ENCODE data around the gene BEAN1. TPM values are rescaled to one million over a fixed set of nuclear protein-coding genes. Genes with fewer than 3 reads are reported as not detected.

BEAN1 gene
- total RNA-seq, 1 experiment from 2014 or later: not detected

DNA sequence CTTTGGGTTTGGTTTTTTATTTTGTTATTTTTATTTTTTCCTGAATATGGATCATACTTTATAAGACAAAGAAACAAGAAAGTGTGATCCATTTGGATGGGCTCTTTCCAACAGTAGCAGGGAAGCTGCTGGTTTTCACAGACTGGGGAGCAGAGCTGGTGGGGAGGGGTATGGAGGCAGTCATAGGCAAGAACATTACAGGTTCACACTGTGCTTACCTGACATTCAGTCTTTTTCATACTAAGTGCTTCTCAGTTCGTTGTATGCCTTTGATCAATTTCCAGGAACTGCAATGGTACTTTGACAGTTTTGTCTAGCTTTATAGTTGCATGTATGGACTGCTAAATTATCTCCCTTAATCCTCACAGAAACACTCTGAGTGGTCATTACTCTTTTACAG lies 27.7 kb downstream of the BEAN1 start (continued):
- TF ChIP-seq ZNF232 (CRISPR knock-in tag; IDR thresholded peaks at IDR 0.05) (no peak), EMX1 (CRISPR knock-in tag; IDR thresholded peaks at IDR 0.05) (no peak), ZNF317 (CRISPR knock-in tag; IDR thresholded peaks at IDR 0.05; ENCODE audit: borderline replicate concordance, low read depth) (no peak)
- TF ChIP-seq, protein P1, sequence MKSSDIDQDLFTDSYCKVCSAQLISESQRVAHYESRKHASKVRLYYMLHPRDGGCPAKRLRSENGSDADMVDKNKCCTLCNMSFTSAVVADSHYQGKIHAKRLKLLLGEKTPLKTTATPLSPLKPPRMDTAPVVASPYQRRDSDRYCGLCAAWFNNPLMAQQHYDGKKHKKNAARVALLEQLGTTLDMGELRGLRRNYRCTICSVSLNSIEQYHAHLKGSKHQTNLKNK (CRISPR knock-in tag; IDR thresholded peaks at IDR 0.05): no peak
- TF ChIP-seq, protein P2, sequence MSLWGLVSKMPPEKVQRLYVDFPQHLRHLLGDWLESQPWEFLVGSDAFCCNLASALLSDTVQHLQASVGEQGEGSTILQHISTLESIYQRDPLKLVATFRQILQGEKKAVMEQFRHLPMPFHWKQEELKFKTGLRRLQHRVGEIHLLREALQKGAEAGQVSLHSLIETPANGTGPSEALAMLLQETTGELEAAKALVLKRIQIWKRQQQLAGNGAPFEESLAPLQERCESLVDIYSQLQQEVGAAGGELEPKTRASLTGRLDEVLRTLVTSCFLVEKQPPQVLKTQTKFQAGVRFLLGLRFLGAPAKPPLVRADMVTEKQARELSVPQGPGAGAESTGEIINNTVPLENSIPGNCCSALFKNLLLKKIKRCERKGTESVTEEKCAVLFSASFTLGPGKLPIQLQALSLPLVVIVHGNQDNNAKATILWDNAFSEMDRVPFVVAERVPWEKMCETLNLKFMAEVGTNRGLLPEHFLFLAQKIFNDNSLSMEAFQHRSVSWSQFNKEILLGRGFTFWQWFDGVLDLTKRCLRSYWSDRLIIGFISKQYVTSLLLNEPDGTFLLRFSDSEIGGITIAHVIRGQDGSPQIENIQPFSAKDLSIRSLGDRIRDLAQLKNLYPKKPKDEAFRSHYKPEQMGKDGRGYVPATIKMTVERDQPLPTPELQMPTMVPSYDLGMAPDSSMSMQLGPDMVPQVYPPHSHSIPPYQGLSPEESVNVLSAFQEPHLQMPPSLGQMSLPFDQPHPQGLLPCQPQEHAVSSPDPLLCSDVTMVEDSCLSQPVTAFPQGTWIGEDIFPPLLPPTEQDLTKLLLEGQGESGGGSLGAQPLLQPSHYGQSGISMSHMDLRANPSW (CRISPR knock-in tag; conservative IDR thresholded peaks at IDR 0.05; ENCODE audit: low read depth): no peak

DNA sequence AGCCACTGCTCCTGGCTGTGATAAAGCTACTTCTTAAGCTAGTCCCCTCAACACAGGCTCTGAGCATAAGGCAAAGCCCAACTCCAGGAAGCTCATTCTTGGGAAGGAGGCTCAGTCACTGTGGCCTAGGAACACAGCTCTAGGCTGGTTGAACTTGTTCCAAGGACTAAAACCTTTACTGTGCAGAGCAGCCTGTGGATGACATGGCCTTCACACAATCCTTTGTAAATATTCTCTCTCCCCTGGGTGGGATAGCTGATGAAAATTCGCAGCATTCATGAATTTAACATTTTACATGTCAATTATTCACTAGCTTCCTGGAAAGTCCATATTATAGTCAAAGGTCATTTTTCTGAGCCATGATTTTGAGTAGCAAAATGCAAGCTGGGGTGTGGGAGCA lies 28.9 kb downstream of the BEAN1 start:
- Mint-ChIP-seq H3K9me3 (no peaks in the 10 kb centered on the region), H3K27ac (no peak overlapping the region), H3K36me3 (no peaks in the 10 kb centered on the region), H3K27me3 (ENCODE audit: low read depth) (peaks cover 7% of the 10 kb centered on the region), H3K4me1 (peaks cover 18% of the 10 kb centered on the region), H3K4me3 (no peak overlapping the region)
- no peak for DNase-seq (ENCODE audit: low spot score)
- no peak for ATAC-seq
- TF ChIP-seq PRRX2 (CRISPR knock-in tag; IDR thresholded peaks at IDR 0.05) (no peak), OVOL2 (CRISPR knock-in tag; IDR thresholded peaks at IDR 0.05; ENCODE audit: borderline replicate concordance) (no peak), ZBTB21 (CRISPR knock-in tag; IDR thresholded peaks at IDR 0.05; ENCODE audit: borderline replicate concordance) (no peak), GTF2I (CRISPR knock-in tag; conservative IDR thresholded peaks at IDR 0.05) (no peak), CREM (CRISPR knock-in tag; IDR thresholded peaks at IDR 0.05) (no peak)
- TF ChIP-seq, protein P3, sequence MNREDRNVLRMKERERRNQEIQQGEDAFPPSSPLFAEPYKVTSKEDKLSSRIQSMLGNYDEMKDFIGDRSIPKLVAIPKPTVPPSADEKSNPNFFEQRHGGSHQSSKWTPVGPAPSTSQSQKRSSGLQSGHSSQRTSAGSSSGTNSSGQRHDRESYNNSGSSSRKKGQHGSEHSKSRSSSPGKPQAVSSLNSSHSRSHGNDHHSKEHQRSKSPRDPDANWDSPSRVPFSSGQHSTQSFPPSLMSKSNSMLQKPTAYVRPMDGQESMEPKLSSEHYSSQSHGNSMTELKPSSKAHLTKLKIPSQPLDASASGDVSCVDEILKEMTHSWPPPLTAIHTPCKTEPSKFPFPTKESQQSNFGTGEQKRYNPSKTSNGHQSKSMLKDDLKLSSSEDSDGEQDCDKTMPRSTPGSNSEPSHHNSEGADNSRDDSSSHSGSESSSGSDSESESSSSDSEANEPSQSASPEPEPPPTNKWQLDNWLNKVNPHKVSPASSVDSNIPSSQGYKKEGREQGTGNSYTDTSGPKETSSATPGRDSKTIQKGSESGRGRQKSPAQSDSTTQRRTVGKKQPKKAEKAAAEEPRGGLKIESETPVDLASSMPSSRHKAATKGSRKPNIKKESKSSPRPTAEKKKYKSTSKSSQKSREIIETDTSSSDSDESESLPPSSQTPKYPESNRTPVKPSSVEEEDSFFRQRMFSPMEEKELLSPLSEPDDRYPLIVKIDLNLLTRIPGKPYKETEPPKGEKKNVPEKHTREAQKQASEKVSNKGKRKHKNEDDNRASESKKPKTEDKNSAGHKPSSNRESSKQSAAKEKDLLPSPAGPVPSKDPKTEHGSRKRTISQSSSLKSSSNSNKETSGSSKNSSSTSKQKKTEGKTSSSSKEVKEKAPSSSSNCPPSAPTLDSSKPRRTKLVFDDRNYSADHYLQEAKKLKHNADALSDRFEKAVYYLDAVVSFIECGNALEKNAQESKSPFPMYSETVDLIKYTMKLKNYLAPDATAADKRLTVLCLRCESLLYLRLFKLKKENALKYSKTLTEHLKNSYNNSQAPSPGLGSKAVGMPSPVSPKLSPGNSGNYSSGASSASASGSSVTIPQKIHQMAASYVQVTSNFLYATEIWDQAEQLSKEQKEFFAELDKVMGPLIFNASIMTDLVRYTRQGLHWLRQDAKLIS (CRISPR knock-in tag; IDR thresholded peaks at IDR 0.05; ENCODE audit: borderline replicate concordance): no peak
- TF ChIP-seq, protein P4, sequence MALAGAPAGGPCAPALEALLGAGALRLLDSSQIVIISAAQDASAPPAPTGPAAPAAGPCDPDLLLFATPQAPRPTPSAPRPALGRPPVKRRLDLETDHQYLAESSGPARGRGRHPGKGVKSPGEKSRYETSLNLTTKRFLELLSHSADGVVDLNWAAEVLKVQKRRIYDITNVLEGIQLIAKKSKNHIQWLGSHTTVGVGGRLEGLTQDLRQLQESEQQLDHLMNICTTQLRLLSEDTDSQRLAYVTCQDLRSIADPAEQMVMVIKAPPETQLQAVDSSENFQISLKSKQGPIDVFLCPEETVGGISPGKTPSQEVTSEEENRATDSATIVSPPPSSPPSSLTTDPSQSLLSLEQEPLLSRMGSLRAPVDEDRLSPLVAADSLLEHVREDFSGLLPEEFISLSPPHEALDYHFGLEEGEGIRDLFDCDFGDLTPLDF (CRISPR knock-in tag; IDR thresholded peaks at IDR 0.05): no peak
- ChIA-PET CTCF (interaction anchor here (1.1 to 2.2 kb wide), 7 partner anchors 12 to 195 kb away, joined by 3 to 13 read pairs (median 7); no protein-coding TSS in a partner anchor), POLR2A (no interaction called here)

DNA sequence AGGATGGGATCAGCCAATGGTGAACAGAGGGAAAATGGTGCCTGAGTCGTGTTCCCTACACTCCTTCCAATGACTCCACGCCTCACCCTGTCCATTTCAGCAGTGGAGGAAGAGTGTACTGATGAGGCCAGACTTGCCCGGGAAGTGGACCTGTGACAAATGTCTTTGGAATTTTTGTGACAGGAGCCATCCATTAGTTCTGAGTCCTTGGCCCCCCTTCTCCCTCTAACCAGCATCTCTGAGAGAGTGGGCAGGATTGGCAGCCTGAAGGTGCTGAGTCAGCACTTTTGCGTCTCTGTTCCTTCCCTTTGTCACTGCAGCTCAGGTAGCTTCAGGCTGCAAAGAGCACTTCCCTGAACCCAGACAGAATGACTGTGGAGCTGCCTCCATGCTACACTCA lies 30.8 kb downstream of the BEAN1 start:
- no peak overlapping the region for H3K4me3 Mint-ChIP-seq
- peaks cover 7% of the 10 kb centered on the region for H3K27me3 Mint-ChIP-seq (ENCODE audit: low read depth)
- no peaks in the 10 kb centered on the region for H3K9me3 Mint-ChIP-seq
- H3K36me3 Mint-ChIP-seq: no peaks in the 10 kb centered on the region
- no peak for ATAC-seq
- peaks cover 18% of the 10 kb centered on the region for H3K4me1 Mint-ChIP-seq
- ChIA-PET POLR2A (no interaction called here), CTCF (interaction anchor here (1.0 to 3.0 kb wide), 4 partner anchors 15 to 150 kb away, joined by 3 to 23 read pairs (median 4); no protein-coding TSS in a partner anchor)
- DNase-seq (ENCODE audit: low spot score): no peak
- no peak overlapping the region for H3K27ac Mint-ChIP-seq
- TF ChIP-seq MYBL2 (CRISPR knock-in tag; IDR thresholded peaks at IDR 0.05) (no peak), GRHL2 (CRISPR knock-in tag; IDR thresholded peaks at IDR 0.05; ENCODE audit: insufficient replicate concordance, severe bottlenecking) (no peak), RELA (CRISPR knock-in tag; IDR thresholded peaks at IDR 0.05; ENCODE audit: borderline replicate concordance) (no peak), JUN (CRISPR knock-in tag; IDR thresholded peaks at IDR 0.05) (no peak), ELF4 (CRISPR knock-in tag; IDR thresholded peaks at IDR 0.05; ENCODE audit: low read depth) (no peak), GTF2I (CRISPR knock-in tag; conservative IDR thresholded peaks at IDR 0.05) (no peak), KAT7 (CRISPR knock-in tag; IDR thresholded peaks at IDR 0.05; ENCODE audit: borderline replicate concordance) (no peak), FOXP1 (CRISPR knock-in tag; IDR thresholded peaks at IDR 0.05; ENCODE audit: borderline replicate concordance) (no peak), CREB1 (CRISPR knock-in tag; IDR thresholded peaks at IDR 0.05) (no peak), SMAD4 (CRISPR knock-in tag; IDR thresholded peaks at IDR 0.05) (no peak)
- TF ChIP-seq, protein P5, sequence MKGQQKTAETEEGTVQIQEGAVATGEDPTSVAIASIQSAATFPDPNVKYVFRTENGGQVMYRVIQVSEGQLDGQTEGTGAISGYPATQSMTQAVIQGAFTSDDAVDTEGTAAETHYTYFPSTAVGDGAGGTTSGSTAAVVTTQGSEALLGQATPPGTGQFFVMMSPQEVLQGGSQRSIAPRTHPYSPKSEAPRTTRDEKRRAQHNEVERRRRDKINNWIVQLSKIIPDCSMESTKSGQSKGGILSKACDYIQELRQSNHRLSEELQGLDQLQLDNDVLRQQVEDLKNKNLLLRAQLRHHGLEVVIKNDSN (CRISPR knock-in tag; IDR thresholded peaks at IDR 0.05): no peak
- TF ChIP-seq, protein P6, sequence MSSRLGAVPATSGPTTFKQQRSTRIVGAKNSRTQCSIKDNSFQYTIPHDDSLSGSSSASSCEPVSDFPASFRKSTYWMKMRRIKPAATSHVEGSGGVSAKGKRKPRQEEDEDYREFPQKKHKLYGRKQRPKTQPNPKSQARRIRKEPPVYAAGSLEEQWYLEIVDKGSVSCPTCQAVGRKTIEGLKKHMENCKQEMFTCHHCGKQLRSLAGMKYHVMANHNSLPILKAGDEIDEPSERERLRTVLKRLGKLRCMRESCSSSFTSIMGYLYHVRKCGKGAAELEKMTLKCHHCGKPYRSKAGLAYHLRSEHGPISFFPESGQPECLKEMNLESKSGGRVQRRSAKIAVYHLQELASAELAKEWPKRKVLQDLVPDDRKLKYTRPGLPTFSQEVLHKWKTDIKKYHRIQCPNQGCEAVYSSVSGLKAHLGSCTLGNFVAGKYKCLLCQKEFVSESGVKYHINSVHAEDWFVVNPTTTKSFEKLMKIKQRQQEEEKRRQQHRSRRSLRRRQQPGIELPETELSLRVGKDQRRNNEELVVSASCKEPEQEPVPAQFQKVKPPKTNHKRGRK (CRISPR knock-in tag; IDR thresholded peaks at IDR 0.05; ENCODE audit: borderline replicate concordance): no peak

Measured in WTC11 (cell line).